COR-L47 (cell line): ENCODE data around the gene UNC5B.
A peak's percentile ranks its signal among the peaks of the same experiment; 100 is the strongest.

Source experiments
- DNase-seq: peaks from one replicate; lab custom pipeline; 2025; lab: John Stamatoyannopoulos, UW

Gene UNC5B

DNA sequence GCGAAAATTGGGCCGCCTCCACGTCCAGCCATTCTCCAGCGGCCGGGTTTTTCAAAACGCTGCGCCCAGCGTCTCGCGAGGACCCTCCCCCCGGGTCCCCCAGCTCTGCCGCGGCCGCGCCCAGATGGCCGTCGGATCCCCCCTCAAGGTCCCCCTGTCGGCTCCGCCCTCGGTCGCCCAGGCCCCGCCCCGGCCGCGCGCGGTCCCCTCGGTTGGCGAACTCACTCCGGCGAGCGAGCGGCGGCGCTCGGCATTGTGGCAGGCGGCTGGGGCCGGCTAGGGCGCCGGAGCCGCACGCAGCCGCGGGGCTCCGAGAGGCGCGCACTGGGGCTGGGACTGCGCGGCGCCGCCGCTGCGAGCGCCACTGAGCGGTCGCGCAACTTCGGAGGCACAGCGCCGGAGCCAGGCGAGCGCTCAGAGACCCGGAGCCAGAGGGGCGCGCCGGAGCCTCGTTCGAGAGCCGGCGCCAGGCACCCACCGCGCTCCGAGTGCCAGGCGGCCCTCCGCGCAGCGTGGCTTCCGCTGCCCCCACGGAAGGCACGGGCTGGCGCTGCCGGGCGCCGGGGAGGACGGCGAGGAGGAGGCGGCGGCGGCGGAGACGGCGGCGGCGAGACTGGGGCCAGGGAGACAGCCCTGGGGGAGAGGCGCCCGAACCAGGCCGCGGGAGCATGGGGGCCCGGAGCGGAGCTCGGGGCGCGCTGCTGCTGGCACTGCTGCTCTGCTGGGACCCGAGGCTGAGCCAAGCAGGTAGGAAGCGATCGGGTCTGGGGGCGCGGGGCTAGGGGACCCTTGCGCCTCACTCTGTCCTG is at the start of gene UNC5B:
UNC5B (plus strand) TSS at position 253 of the 809 bp plus-strand sequence; CDS start at position 669, 416 bp downstream.
- DNase-seq, result peak; percentile 79

DNA sequence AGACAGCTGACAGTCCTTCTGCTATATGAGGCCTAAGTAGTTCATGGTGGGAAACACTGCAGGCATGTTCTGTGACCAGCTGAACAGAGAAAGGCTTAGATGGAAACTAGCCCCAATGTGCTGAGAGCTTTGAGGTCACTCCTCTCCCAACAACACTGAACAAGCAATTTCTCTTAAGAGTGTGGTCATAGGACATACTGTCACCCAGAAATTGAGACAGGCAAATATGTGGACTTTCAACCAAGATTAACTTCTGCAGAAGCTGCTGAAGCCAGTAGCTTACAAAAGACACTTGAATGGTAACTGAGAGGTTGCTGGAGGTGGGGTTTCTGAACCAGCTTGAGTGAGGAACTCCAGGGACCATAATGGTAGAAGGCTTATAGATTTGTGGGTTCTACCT is 38.9 kb upstream of the UNC5B start:
- DNase-seq, result no peak

DNA sequence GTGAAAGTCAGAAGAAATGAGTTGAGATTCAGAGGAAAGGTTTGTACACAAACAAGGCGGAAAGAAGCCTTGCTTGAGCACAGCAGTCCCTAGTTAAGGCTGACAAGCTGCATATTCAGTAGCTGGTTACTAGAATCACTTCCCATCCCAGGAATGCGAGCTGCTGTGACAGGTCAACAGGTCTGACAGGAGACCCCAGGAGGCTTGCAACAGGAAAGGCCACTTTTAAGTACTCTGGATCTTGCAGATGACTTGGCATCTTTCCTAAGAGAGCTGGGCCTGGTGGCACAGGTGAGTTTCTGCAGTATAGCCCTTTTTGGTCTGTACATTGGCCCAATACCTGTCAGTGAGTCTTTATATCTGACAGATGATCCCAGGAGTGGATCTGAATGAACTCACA is 35.7 kb upstream of the UNC5B start:
- no peak for DNase-seq

DNA sequence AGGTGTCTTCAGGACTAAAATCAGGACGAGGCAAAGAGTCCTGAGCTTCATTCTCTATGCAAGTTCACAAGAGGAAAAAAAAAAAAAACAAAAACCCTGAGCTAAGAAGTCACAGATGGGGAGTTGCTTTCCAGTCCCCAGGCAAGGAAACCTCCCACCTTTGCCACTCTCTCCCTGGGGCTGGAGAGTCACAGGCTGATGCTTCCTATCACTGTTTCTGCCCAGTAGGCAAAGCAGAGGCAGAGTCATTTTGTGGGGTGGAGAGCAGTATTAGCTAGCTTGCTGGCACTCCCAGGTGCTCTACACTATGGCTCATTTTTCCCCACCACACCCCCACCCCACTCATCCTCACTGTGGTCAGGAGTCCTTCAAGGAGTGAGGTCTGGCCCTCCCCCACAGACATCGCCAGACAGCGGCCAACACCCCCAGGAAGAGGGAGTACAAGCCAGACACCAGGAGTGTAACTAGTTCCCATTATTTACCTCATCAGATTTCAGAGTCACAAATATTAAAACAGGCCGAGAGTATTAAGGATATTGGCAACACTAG is 34.6 kb upstream of the UNC5B start:
- DNase-seq, result no peak

DNA sequence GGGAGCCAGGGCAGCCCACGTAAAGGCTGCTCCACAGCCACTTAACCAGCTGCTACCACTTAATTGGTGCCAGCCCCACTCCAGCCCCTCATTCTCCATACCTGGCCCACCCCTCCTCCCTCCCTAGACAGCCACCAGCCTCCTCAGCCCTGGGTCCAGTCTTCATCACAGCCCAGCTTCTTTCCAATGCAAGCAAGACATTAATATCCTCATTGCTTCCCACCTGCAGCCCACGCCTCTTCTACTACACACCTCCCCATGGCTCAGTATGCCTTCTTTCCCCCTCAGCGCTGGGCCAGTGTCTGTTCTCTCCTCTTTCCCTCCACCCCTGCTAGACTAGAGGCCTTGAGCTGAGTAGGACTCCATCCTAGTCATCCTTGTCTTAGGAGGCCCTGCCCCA is 33.5 kb upstream of the UNC5B start:
- no peak for DNase-seq

DNA sequence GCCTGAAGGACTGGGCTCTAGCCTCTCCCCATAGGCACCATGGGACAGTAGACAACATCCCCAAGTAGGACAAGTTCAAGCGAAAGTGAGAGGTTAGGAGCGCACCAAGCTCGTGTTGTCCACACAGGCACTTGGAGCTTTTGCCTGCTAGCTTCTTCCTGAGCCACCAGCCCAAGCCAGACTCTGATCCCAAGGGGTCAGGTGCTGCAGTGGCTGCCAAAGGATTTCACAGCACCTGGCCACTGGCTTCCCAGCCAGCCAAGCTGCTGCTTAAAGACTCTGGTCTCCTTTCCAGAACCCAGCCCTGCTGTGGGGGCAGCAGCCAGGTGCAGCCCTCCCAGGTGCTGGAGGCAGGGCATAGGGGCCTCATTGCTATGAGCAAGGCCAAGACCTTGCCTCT is 33.0 kb upstream of the UNC5B start:
- no peak for DNase-seq

DNA sequence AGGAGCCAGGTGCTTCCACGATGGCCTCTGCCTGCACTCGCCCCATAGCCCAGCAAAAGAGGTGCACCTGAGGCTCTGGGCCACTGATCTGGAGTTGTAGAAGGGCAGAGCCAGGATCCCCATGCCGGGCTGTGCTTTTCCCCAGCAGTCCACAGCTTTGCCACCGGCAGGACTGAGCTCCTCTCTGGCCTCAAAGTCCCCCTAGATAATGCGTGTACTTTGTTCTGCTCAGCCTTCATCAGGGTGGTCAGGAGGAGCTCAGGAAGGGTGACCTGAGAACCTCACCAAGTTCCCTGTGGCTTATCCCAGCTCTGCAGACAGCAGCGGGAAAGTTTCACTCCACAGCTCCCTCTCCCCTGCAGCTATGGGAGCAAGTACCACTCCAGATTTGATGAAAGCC is 27.9 kb upstream of the UNC5B start:
- no peak for DNase-seq

DNA sequence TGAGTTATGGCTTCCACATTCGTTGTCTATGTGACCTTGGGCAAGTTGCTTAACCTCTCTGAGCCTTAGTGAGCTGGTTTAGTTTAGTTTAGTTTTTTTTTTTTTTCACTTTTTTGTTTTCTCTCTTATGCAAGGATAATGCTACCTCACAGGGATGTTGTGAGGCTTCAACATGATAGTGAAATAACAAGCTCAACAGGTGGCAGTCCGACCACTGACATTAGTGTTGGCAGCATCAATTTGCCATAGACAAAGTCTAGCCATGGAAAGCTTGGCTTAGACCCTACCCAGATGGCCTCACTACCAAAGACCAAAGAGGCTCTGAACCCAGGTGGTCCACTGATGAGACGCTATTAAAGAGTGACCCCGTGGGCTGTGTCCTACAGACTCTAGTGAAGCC is 27.2 kb upstream of the UNC5B start:
- DNase-seq, result no peak

DNA sequence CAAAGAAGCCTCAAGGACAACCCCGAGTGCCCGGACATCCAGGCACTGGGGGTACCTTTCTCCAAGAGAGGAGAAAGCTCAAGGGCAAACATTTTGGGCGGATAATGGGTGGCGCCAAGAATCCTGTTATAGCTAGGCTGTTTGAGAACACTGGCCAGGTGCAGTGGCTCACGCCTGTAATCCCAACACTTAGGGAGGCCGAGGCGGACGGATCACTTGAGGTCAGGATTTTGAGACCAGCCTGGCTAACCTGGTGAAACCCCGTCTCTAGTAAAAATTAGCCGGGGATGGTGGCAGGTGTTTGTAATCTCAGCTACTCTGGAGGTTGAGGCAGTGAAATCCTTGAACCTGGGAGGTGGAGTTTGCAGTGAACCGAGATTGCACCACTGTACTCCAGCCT is 25.2 kb upstream of the UNC5B start:
- no peak for DNase-seq

DNA sequence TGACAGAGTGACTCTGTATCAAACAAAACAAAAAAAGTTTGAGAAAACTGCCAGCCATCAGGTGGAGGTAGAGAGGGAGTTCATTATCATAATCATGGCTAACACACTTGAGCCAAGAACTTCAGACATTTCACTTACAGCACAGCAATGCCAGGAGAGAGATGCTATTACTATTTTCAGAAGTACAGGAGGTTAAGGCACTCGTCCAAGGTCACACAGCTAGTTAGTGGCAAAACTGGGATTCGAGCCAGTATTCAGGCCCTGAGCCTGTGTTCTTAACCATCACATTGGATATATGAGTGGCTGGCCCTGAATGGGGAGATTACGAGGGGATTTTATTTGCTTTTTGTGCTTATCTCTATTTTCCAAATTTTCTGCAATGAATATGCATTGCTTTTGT is 24.8 kb upstream of the UNC5B start:
- DNase-seq, result no peak

DNA sequence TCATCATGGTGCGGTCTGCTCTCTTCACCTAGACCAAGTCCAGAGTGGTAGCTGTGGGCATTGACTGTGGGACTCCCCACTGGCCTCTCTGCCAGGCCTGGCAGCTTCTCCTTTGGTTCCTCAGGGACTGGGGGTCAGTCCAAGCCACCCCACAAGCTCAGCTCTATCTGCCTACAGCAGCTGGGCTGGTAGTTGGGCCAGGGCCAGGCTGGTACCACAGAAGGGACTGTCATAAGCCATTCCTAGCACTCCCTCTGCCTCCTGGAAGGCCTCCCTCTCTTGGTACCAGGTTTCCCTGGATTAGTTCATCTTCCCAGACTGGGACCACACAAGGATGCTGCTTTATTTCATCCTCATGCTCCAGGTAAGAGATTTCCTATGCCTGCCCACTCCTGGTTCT is 24.2 kb upstream of the UNC5B start:
- DNase-seq, result no peak

DNA sequence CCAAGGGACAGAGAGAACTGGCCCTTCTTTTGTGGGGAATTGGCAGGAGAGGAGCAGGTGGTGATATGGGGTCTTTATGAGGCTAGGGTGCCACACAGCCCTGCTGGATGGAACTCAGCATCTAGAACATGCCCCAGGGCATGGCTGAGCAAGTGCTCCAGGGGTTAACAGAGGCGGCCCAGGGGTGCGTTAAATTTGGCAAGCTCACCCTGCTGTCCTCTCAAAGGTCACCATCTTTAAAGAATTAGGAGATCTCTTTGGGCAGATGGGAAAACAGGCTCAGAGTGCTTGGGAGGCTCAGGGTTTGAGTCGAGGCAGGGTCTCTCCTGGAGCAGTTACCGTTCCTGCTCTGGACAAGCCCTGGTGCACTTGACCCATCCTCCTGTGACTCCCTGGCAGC is 21.4 kb upstream of the UNC5B start:
- no peak for DNase-seq

DNA sequence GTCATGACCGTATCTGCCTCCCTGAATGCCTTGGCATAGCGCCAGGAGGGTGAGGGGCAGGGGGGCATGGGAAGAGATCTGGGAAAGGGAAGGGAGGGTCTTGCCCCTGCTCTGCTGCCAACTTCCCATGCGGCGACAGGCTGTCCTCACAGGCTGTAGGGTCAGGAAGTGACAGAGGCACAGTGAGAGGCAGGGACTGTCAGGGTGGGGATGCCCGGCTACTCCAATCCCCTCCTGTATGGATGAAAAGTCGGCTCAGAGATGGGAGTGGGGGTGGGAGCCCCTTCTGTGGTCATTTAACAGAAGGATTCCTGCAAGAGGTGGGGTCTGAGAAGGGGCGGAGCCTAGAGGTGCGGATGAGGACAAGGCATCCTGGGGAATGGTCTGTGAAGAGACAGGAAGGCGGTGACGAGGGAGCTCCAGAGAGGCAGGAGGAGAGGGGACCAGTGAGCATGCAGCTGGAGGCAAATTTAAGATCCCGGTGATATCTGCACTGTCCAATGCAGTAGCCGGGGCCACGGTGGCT is 20.8 kb upstream of the UNC5B start:
- DNase-seq, result no peak

DNA sequence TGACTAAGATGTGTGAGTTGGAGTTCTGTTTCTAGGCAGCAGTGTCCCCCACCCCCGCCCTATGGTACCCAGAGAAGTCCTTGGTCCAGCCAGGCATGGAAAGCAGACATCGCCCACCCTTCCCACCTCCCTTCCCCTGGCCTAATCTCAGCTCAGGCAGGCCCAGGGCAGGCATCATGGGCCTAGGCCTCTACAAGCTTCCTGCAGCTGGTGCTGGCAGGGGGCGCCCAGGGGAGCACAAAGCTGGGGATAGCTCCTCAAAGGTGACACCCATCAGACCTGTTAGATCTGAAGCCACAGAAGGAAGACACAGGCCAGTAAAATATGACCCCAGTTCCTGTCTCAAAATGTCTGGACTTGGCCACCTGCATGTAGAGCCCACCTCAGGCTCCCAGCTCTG is 18.9 kb upstream of the UNC5B start:
- DNase-seq, result no peak

DNA sequence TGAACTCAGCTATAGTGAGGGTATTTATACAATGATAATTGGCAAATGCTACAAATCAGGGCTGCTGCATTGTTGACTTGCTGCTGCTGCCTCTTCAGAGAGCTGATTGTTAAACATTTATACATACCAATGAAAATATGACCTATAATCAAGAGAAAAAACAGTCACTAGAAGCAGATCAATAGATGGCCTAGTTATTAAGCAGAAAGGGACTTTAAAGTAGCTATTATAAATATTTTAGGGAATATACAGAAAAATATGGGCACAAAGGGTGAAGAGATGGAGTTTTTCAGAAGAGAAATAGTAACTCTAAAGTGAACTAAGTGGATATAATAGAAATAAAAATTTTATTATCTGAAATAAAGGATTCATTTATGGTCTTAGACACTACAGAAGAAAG is 14.4 kb upstream of the UNC5B start:
- DNase-seq, result no peak

DNA sequence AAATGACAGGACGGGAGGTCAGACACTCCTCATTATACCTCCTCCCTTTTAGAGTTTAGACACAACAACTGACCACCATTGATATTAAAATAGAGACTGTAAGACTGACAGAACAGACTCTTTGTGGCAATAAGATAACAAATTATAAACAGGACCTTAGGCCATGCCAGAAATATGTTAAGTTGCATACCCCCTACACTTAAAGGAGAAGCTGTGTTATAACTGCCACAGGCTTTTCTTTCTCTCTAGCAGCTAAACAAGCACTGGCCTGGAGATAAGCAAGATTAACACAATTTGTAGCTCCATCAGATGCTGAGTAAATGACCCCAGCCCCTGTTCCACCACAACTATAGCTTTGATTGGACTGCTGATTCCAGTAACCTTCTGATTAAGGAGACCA is 10.5 kb upstream of the UNC5B start:
- no peak for DNase-seq

DNA sequence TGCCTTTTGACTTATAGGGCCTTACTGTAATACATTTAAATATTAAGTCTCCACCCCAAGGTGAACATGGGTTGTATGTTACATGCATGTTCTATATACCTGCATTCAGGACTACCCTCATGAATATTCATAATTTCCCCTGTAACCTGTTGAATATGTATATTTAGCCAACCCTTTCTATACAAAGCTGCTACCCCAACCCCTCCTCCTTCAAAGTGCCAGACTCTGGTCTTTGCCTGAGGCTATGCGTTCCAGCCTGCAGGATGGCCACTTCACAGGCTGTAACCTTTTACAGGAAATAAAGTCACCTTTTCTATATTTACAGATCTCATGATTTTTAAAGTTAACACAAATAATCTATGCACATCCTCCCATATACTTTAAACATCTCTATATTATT is 10.1 kb upstream of the UNC5B start:
- no peak for DNase-seq

DNA sequence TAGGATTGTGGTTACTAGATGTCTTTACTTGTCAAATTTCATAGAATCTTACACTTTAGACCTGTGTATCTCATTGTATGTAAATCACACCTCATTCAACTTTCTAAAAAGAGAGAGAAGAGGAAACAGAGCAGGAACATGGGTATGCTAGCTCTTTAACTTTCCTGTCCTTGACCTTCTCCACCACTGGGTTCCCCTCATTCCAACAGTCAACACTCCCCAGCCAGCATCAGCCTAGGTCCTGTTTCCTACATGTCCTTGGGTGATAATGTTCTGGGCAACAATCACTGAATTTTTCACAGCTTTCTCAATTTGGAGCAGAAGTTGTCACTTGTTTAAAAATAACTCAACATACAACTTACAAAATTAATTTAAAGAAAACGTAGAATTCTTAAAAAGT is 9.2 kb upstream of the UNC5B start:
- DNase-seq, result no peak

DNA sequence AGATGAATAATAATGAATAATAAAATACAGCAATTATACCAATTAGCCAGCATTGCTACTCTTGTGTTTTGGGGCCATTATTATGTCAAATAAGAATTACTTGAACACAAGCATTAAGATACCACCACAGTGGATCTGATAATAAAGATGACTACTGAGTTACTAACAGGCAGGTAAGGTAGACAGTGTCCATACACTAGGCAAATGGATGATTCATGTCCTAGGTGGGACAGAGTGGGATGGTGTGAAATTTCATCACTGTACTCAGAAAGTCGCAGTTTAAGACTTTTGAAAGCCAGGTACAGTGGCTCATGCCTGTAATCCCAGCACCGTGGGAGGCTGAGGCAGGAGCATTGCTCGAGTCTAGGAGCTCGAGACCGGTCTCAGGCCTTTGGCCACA is 8.7 kb upstream of the UNC5B start:
- DNase-seq, result no peak

DNA sequence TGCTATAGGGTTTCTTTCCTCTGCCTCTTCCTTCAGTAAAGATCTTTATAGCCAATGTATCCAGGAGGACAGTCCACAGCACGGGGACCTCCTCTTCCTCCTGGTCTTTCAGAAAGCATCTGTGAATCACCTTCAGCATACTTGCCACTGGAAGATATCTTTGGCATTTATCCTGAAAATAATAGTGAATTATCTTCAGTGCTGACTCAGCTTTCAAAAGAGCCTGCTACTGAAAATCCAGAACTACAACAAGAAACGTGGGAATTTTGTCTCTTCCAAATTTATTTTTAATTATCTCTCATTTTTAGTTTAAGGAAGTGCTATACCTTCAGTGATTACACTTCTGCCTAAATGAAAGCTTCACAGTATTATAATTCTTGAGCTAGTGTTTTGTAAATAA is 7.6 kb upstream of the UNC5B start:
- DNase-seq, result no peak

DNA sequence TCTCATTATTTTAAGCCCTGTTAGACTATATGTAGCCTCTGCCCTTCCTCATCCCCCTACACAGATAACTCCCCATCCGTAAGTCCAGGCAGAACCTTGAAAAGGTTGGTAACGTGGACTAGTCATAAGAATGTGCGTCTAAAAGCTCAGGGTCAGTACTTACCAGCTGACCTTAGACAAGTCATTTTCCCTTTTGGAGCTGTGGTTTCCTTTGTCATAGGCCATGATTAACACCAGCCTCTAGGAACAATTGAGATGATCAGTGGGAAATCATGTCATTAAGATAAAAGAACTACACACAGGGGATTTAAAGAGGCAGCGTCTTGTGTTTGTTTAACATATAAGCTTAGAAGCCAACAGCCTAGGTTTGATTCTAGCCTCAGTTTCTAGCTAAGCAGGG is 6.9 kb upstream of the UNC5B start:
- DNase-seq, result no peak

DNA sequence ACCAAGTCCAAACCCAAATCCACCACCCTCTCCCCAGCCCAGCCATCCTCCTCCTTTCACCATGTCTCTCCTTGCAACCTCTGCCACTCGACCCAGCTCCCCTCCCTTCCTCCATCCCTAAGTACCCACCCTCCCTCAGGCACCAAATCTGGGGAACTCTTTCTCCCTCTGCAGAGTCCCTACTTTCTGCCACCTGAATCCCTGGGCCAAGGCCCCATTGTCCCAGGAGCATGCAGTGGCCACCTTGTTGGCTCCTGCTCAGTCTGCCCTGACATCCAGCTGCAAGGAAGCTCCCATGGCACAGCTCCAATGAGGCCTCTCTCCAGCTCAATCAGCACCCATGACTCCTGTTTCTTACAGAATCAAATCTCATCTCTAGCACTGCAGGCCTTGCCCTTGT is 5.5 kb upstream of the UNC5B start:
- DNase-seq, result no peak

DNA sequence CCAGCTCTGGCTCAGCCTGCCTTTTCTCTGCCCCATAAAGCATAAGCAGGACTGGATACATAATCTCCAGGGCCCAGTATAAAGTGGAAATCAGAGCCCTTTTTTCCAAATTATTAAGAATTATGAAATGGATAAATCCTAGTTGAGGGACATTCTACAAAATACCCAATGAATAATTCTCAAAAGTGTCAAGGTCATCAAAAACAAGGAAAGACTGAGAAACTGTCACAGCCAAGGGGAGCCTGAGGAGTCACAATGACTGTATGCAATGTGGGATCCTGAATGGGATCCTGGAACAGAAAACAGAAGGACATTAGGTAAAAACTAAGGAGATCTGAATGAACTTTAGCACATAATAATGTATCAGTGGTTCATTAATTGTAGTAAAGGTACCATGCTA is 4.8 kb upstream of the UNC5B start:
- no peak for DNase-seq

DNA sequence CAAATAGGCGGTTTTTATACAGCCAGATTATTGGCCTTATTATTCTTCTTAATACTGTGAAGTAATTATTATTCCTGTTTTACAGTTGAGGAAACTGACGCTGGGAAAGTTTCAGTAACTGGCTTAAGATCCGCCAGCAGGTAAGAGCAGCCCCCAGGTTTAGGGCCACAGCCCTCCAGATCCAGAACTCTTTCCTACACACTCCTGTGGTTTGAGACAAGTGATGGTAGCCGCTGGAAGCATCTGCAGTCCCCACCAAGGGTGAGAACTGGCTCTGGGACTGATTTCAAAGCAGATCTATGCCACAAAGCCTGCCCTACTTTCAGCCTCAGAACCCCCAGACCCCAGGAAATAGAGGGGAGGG is 3.0 kb upstream of the UNC5B start:
- no peak for DNase-seq
